ENCODE measurements around the gene PHF21A.

GRCh38 chr11:46069595-46069994, 51.7 kb downstream of the PHF21A start:
- TF ChIP-seq POLR2AphosphoS5 (IDR thresholded peaks at IDR 0.05; ENCODE audit: low read depth, low read length) (no peak), TAF1 (IDR thresholded peaks at IDR 0.05; ENCODE audit: borderline replicate concordance, insufficient read depth, low read length) (no peak), REST (IDR thresholded peaks at IDR 0.05; ENCODE audit: insufficient read depth in 1 of 2, low read depth in 2 of 2, low read length in 2 of 2) (no peak)

All from PFSK-1 (cell line).